Naive B cell (primary cell): ENCODE data around the gene ARHGAP27. TPM values are rescaled to one million over a fixed set of nuclear protein-coding genes. Genes with fewer than 3 reads are reported as not detected.
"Not testable (repeated sequence)": the region's sequence is repeated elsewhere in the genome, so short reads cannot be mapped to it uniquely, and the experiment has no call there.

ENCODE experiments used
- ATAC-seq, 2 donors: fragments of 150-1000 bp; cut with Tn5 transposase; 2 replicates each; pipeline ENCODE4 v1.10.0; 2021; ENCODE audit warnings: low read depth in 2 of 2, mild to moderate bottlenecking in 2 of 2, moderate library complexity in 2 of 2
- DNase-seq: peaks from one replicate; pipeline ENCODE4 v3.0.0; 2022
- H3K27ac Mint-ChIP-seq, 6 donors: one replicate each; pipeline ENCODE4 v1.8.0; 2020 to 2022; ENCODE audit warnings: mild to moderate bottlenecking in 6 of 6, mixed read lengths in 6 of 6, moderate library complexity in 5 of 6, inconsistent platforms in 2 of 6
- H3K27me3 Mint-ChIP-seq, 3 donors: one replicate each; pipeline ENCODE4 v1.8.0; 2021 to 2022; ENCODE audit warnings: mixed read lengths in 3 of 3, mild to moderate bottlenecking in 1 of 3
- H3K36me3 Mint-ChIP-seq, 2 donors: one replicate each; pipeline ENCODE4 v1.8.0; 2020 to 2022; ENCODE audit warnings: mixed read lengths in 2 of 2, inconsistent platforms in 1 of 2, mild to moderate bottlenecking in 1 of 2
- H3K4me1 Mint-ChIP-seq, 3 donors: one replicate each; pipeline ENCODE4 v1.8.0; 2020 to 2022; ENCODE audit warnings: mixed read lengths in 3 of 3, inconsistent platforms in 1 of 3, mild to moderate bottlenecking in 1 of 3, moderate library complexity in 1 of 3
- H3K4me3 Mint-ChIP-seq, 8 donors: one replicate each; pipeline ENCODE4 v1.8.0; 2020 to 2022; ENCODE audit warnings: mild to moderate bottlenecking in 8 of 8, mixed read lengths in 8 of 8, moderate library complexity in 8 of 8, inconsistent platforms in 2 of 8
- H3K9me3 Mint-ChIP-seq, 7 donors: one replicate each; pipeline ENCODE4 v1.8.0; 2020 to 2022; ENCODE audit warnings: mixed read lengths in 7 of 7, mild to moderate bottlenecking in 5 of 7, inconsistent platforms in 2 of 7, moderate library complexity in 1 of 7
- polyA plus RNA-seq, 6 donors: library from polyadenylated mRNA; unstranded; fragments of 300-500 nt; fragmentation: Illumina TruSeq; gene quantifications; one replicate each; pipeline ENCODE4 v1.2.3, GENCODE V29; 2021; ENCODE audit warnings: low read depth in 6 of 6

Gene ARHGAP27
- polyA plus RNA-seq, 6 donors from 2014 or later, result 32.3 to 76.2 (median 40.9) TPM

- H3K27ac Mint-ChIP-seq, H3K27me3 Mint-ChIP-seq, DNase-seq, H3K9me3 Mint-ChIP-seq, ATAC-seq, H3K4me3 Mint-ChIP-seq: not testable (repeated sequence)
- H3K36me3 Mint-ChIP-seq, result peaks cover 0 to 12% of the 10 kb centered on the region in 2 donors
- peaks cover 0 to 21% (median 13%) of the 10 kb centered on the region in 3 donors for H3K4me1 Mint-ChIP-seq
These were observed 11.6 kb upstream of the ARHGAP27 start for GRCh38 chr17:45444301-45444700.

- H3K36me3 Mint-ChIP-seq, H3K4me3 Mint-ChIP-seq, ATAC-seq, H3K27me3 Mint-ChIP-seq, H3K27ac Mint-ChIP-seq, H3K9me3 Mint-ChIP-seq, DNase-seq: not testable (repeated sequence)
- H3K4me1 Mint-ChIP-seq, result peaks cover 0 to 21% (median 11%) of the 10 kb centered on the region in 3 donors
These were observed 10.9 kb upstream of the ARHGAP27 start for GRCh38 chr17:45443371-45444260.

GRCh38 chr17:45441526-45442310, 9.0 kb upstream of the ARHGAP27 start:
- H3K36me3 Mint-ChIP-seq, result peaks cover 0 to 14% of the 10 kb centered on the region in 2 donors

GRCh38 chr17:45440839-45441515, 8.3 kb upstream of the ARHGAP27 start:
- H3K9me3 Mint-ChIP-seq, H3K4me3 Mint-ChIP-seq, DNase-seq, H3K27me3 Mint-ChIP-seq: not testable (repeated sequence)
- peaks cover 0 to 14% of the 10 kb centered on the region in 2 donors for H3K36me3 Mint-ChIP-seq
- H3K27ac Mint-ChIP-seq, result peak overlapping the region in 2 of 6 donors; percentile 58 to 69
- peak; percentile 54 for ATAC-seq
- H3K4me1 Mint-ChIP-seq, result peaks cover 0 to 21% (median 11%) of the 10 kb centered on the region in 3 donors

More at GRCh38 chr17:45441526-45442310, 9.0 kb upstream of the ARHGAP27 start:
- no peaks in the 10 kb centered on the region for H3K27me3 Mint-ChIP-seq
- ATAC-seq, result no peak
- no peak for DNase-seq
- H3K4me3 Mint-ChIP-seq, result peak overlapping the region in 1 of 8 donors; percentile 75
- peak overlapping the region in 2 of 6 donors; percentile 60 to 72 for H3K27ac Mint-ChIP-seq
- no peaks in the 10 kb centered on the region for H3K9me3 Mint-ChIP-seq
- H3K4me1 Mint-ChIP-seq, result peaks cover 0 to 21% (median 11%) of the 10 kb centered on the region in 3 donors

GRCh38 chr17:45440161-45440778, 7.6 kb upstream of the ARHGAP27 start:
- H3K4me1 Mint-ChIP-seq, result peaks cover 5 to 21% (median 11%) of the 10 kb centered on the region in 3 donors
- no peak for ATAC-seq
- H3K27ac Mint-ChIP-seq, result peak overlapping the region in 4 of 6 donors; percentile 33 to 69 (median 60)
- H3K27me3 Mint-ChIP-seq, result no peaks in the 10 kb centered on the region
- no peak overlapping the region for H3K4me3 Mint-ChIP-seq
- DNase-seq, result no peak
- H3K36me3 Mint-ChIP-seq, result peaks cover 0 to 12% of the 10 kb centered on the region in 2 donors
- no peaks in the 10 kb centered on the region for H3K9me3 Mint-ChIP-seq

GRCh38 chr17:45438931-45439610, 6.4 kb upstream of the ARHGAP27 start:
- peaks cover 0 to 6% of the 10 kb centered on the region in 2 donors for H3K36me3 Mint-ChIP-seq
- H3K4me1 Mint-ChIP-seq, result peaks cover 8 to 21% (median 11%) of the 10 kb centered on the region in 3 donors
- DNase-seq (no peak), ATAC-seq (no peak)
- no peaks in the 10 kb centered on the region for H3K27me3 Mint-ChIP-seq
- no peak overlapping the region for H3K27ac Mint-ChIP-seq
- no peaks in the 10 kb centered on the region for H3K9me3 Mint-ChIP-seq
- no peak overlapping the region for H3K4me3 Mint-ChIP-seq

- Mint-ChIP-seq H3K9me3 (no peaks in the 10 kb centered on the region), H3K27me3 (no peaks in the 10 kb centered on the region), H3K27ac (no peak overlapping the region), H3K4me3 (no peak overlapping the region), H3K36me3 (peaks cover 0 to 6% of the 10 kb centered on the region in 2 donors), H3K4me1 (peaks cover 8 to 24% (median 11%) of the 10 kb centered on the region in 3 donors)
- DNase-seq (no peak), ATAC-seq (no peak)
These were observed 5.0 kb upstream of the ARHGAP27 start for GRCh38 chr17:45437465-45438283.

GRCh38 chr17:45436625-45437464, 4.2 kb upstream of the ARHGAP27 start:
- H3K4me1 Mint-ChIP-seq, result peaks cover 8 to 20% (median 11%) of the 10 kb centered on the region in 3 donors
- peak overlapping the region in 1 of 6 donors; percentile 77 for H3K27ac Mint-ChIP-seq
- ATAC-seq (no peak), DNase-seq (no peak)
- no peaks in the 10 kb centered on the region for H3K27me3 Mint-ChIP-seq
- H3K4me3 Mint-ChIP-seq, result no peak overlapping the region
- no peaks in the 10 kb centered on the region for H3K9me3 Mint-ChIP-seq
- H3K36me3 Mint-ChIP-seq, result peaks cover 0 to 6% of the 10 kb centered on the region in 2 donors

- H3K36me3 Mint-ChIP-seq, result peaks cover 0 to 6% of the 10 kb centered on the region in 2 donors
- ATAC-seq (no peak), DNase-seq (no peak)
- H3K9me3 Mint-ChIP-seq, result no peaks in the 10 kb centered on the region
- peak overlapping the region in 1 of 8 donors; percentile 5 for H3K4me3 Mint-ChIP-seq
- no peaks in the 10 kb centered on the region for H3K27me3 Mint-ChIP-seq
- H3K4me1 Mint-ChIP-seq, result peaks cover 11 to 15% (median 14%) of the 10 kb centered on the region in 3 donors
- H3K27ac Mint-ChIP-seq, result peak overlapping the region in 1 of 6 donors; percentile 5
These were observed 3.5 kb upstream of the ARHGAP27 start for GRCh38 chr17:45436161-45436560.

- Mint-ChIP-seq H3K9me3 (no peaks in the 10 kb centered on the region), H3K27me3 (no peaks in the 10 kb centered on the region), H3K27ac (peak overlapping the region in 3 of 6 donors; percentile 5 to 63 (median 16)), H3K4me3 (peak overlapping the region in 3 of 8 donors; percentile 51 to 80 (median 68)), H3K4me1 (peaks cover 16 to 21% (median 16%) of the 10 kb centered on the region in 3 donors), H3K36me3 (peaks cover 0 to 6% of the 10 kb centered on the region in 2 donors)
- no peak for ATAC-seq
- no peak for DNase-seq
These were observed 2.8 kb upstream of the ARHGAP27 start for GRCh38 chr17:45435481-45435880.

- Mint-ChIP-seq H3K27me3 (no peaks in the 10 kb centered on the region), H3K36me3 (peaks cover 0 to 6% of the 10 kb centered on the region in 2 donors), H3K27ac (no peak overlapping the region), H3K4me1 (peaks cover 20 to 34% (median 24%) of the 10 kb centered on the region in 3 donors), H3K4me3 (peak overlapping the region in 7 of 8 donors; percentile 56 to 84 (median 77)), H3K9me3 (no peaks in the 10 kb centered on the region)
- DNase-seq, result no peak
- ATAC-seq, result no peak
These were observed 477 bp upstream of the ARHGAP27 start for GRCh38 chr17:45433159-45433535.
